Measurements from ENCODE around the gene MSLN.
A peak's percentile ranks its signal among the peaks of the same experiment; 100 is the strongest.

The MSLN gene

DNA sequence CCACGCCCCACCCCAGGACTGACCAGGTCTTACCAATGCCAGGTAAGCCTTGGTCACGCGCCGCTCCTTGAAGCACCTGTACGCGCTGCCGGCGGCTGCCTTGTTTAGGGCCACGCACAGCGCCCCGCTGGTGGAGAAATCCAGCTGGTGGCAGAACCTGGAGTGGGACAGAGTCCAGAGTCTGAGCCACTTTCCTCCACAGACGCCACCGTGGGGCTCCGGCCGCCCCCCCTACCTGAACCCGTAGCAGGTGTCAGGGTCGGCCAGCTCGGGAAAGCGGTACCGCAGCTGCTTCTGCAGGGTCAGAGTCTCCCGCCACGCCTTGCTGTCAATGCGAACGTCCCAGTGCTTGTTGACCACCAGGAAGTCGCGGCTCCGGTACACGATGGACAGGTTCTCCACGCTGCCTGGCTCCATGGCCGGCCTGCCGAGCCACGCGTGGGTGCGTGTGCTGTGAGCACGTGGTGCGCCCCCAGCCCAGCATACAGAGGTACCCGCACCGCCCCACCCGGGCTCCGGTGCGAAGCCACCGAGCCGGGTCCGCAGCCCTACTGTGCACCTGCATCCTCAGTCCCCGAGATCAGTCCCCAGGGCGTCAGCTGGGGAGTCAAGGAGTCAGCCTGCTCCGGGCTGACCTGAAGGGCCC lies 26.9 kb downstream of the MSLN start:
- Histone ChIP-seq H3K4me3 (ENCODE audit: low read depth in 1 of 2, low read length in 1 of 2) (peak overlapping the region; percentile 78 to 82), H3K27me3 (peaks cover 14% of the 10 kb centered on the region), H3K9me3 (no peaks in the 10 kb centered on the region), H3K27ac (peak overlapping the region; percentile 74), H3K36me3 (peaks cover 39% of the 10 kb centered on the region), H3K4me1 (ENCODE audit: control insufficient read depth in 1 of 2, insufficient read depth in 1 of 2, low read depth in 1 of 2, low read length in 1 of 2) (peaks cover 19 to 20% of the 10 kb centered on the region in 2 experiments)
- TF ChIP-seq, protein P1, sequence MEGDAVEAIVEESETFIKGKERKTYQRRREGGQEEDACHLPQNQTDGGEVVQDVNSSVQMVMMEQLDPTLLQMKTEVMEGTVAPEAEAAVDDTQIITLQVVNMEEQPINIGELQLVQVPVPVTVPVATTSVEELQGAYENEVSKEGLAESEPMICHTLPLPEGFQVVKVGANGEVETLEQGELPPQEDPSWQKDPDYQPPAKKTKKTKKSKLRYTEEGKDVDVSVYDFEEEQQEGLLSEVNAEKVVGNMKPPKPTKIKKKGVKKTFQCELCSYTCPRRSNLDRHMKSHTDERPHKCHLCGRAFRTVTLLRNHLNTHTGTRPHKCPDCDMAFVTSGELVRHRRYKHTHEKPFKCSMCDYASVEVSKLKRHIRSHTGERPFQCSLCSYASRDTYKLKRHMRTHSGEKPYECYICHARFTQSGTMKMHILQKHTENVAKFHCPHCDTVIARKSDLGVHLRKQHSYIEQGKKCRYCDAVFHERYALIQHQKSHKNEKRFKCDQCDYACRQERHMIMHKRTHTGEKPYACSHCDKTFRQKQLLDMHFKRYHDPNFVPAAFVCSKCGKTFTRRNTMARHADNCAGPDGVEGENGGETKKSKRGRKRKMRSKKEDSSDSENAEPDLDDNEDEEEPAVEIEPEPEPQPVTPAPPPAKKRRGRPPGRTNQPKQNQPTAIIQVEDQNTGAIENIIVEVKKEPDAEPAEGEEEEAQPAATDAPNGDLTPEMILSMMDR (IDR thresholded peaks at IDR 0.05) = no peak

DNA sequence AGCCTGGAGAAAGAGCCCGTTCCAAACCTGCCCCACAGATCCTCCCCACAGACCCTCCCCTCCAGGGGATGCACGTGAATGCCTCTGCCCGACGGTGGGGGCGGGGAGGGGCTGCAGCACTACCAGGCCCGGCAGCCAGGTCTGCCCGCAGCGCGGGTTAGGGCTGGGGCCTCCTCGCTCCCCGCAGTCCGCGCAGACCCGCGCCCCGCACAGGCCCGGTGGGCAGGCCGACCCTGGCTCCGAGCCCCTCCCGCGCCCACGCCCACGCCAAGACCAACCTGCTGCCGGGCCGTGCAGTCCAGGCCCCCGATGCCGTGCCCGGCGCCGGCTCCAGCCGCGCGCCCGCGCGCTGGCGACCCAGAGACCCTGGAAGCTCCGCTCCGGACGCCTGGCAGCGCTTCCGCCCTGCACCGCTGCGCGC lies 27.5 kb downstream of the MSLN start, which contains the start of gene RPUSD1:
Gene RPUSD1 (minus strand): TSS at position 404 of the 421 bp plus-strand sequence. CDS start 644 bp downstream, outside the sequence.
- Histone ChIP-seq H3K4me3 (ENCODE audit: low read depth in 1 of 2, low read length in 1 of 2) (peak within 1 kb of the TSS; percentile 85 to 96), H3K36me3 (peaks cover 44% of the 10 kb centered on the region), H3K9me3 (no peaks in the 10 kb centered on the region), H3K27me3 (peaks cover 8% of the 10 kb centered on the region), H3K27ac (peak within 1 kb of the TSS; percentile 74), H3K4me1 (ENCODE audit: control insufficient read depth in 1 of 2, insufficient read depth in 1 of 2, low read depth in 1 of 2, low read length in 1 of 2) (peaks cover 19 to 20% of the 10 kb centered on the region in 2 experiments)
- TF ChIP-seq, protein P1 (IDR thresholded peaks at IDR 0.05) = peak; percentile 8

DNA sequence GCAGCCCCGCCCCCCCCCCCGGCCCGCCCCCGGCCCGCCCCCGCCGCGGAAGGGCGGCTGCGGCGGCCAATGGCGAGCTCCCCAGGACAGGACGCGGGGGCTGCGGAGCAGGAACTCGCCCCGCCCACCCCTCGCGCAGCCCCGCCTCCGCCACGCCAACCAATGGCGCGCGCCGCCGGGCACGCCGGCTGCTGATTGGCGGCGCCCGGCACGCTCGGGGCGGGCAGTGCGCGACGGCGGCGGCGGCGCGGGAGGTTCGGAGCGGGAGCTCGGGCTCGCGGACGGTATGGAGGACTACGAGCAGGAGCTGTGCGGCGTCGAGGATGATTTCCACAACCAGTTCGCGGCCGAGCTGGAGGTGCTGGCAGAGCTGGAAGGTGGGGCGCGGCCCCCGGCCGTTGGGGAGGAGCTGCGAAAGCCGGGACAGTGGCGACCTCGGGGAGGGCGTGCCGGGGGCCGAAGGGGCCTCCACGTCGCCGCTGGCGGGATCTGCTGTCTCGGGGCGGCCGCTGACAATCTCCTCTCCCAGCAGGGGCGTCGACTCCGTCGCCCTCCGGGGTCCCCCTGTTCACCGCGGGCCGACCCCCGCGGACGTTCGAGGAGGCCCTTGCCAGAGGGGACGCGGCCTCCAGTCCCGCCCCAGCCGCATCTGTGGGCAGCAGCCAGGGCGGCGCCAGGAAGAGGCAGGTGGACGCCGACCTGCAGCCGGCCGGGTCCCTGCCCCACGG lies 28.0 kb downstream of the MSLN start, which contains the start of gene CHTF18:
Gene CHTF18 (plus strand): TSS at position 222 of the 728 bp plus-strand sequence. CDS start 65 bp downstream, at position 287.
- Histone ChIP-seq H3K9me3 (no peaks in the 10 kb centered on the region), H3K27ac (peak within 1 kb of the TSS; percentile 74), H3K4me1 (ENCODE audit: control insufficient read depth in 1 of 2, insufficient read depth in 1 of 2, low read depth in 1 of 2, low read length in 1 of 2) (peaks cover 19 to 20% of the 10 kb centered on the region in 2 experiments), H3K36me3 (peaks cover 50% of the 10 kb centered on the region), H3K4me3 (ENCODE audit: low read depth in 1 of 2, low read length in 1 of 2) (peak within 1 kb of the TSS; percentile 85 to 96), H3K27me3 (peaks cover 3% of the 10 kb centered on the region)
- TF ChIP-seq, protein P1 (IDR thresholded peaks at IDR 0.05) = no peak

DNA sequence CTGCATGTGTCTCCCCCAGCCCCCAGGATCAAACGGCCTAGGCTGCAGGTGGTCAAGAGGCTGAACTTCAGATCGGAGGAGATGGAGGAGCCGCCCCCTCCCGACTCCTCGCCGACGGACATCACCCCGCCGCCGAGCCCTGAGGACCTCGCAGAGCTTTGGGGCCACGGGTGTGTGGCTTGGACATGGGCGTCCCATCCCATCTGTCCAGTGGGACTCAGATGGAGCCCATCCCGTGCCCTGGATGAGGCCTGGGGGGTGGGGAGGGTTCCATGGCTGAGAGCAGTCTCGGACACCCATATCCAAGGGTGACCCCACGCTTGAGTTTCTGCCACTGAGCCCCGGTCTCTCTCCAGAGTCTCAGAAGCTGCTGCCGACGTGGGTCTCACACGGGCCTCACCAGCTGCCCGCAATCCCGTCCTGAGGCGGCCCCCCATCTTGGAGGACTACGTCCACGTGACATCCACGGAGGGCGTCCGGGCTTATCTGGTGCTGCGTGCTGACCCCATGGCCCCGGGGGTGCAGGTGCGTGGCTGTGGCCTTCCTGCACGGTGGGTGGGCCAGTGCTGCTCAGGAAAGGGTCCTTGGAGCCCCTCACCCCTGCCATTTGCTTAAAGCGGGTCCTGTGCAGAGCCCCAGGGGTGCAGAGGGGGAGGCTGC lies 28.8 kb downstream of the MSLN start:
- Histone ChIP-seq H3K4me1 (ENCODE audit: control insufficient read depth in 1 of 2, insufficient read depth in 1 of 2, low read depth in 1 of 2, low read length in 1 of 2) (peaks cover 19 to 20% of the 10 kb centered on the region in 2 experiments), H3K9me3 (no peaks in the 10 kb centered on the region), H3K27me3 (no peaks in the 10 kb centered on the region), H3K4me3 (ENCODE audit: low read depth in 1 of 2, low read length in 1 of 2) (peak overlapping the region; percentile 85 to 96), H3K27ac (no peak overlapping the region), H3K36me3 (peaks cover 57% of the 10 kb centered on the region)
- TF ChIP-seq, protein P1 (IDR thresholded peaks at IDR 0.05) = no peak

DNA sequence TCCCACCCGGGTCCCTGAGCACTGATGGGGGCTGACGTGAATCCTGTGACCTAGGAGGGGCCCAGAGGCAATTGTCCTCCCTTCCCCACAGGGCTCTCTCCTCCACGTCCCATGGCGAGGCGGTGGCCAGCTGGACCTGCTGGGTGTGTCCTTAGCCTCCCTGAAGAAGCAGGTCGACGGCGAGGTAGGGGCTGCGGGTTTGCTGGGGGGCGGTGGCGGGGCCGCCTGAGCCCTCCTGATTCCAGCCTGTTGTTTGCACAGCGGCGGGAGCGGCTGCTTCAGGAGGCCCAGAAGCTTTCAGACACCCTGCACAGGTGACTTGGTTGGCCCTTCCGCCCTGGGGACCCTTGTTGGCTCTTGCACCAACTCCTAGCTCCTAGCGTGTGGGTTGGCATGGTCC lies 29.6 kb downstream of the MSLN start:
- Histone ChIP-seq H3K27ac (no peak overlapping the region), H3K4me1 (ENCODE audit: control insufficient read depth in 1 of 2, insufficient read depth in 1 of 2, low read depth in 1 of 2, low read length in 1 of 2) (peaks cover 19 to 20% of the 10 kb centered on the region in 2 experiments), H3K9me3 (no peaks in the 10 kb centered on the region), H3K27me3 (no peaks in the 10 kb centered on the region), H3K36me3 (peaks cover 52% of the 10 kb centered on the region), H3K4me3 (ENCODE audit: low read depth in 1 of 2, low read length in 1 of 2) (no peak overlapping the region)
- TF ChIP-seq, protein P1 (IDR thresholded peaks at IDR 0.05) = no peak
